IMR-90 (cell line): ENCODE data around the gene ZNF385B.

ENCODE experiments used
- BHLHE40 ChIP-seq: fragments of 150-350 bp; IDR thresholded peaks from 2 replicates; pipeline ENCODE4 v1.6.1; 2016; ENCODE audit warnings: mild to moderate bottlenecking, low read depth, low read length
- CEBPB ChIP-seq: IDR thresholded peaks from 2 replicates; pipeline ENCODE4 v1.6.1; 2012; ENCODE audit warnings: low read depth, low read length, improper control_type of control experiment
- MAZ ChIP-seq: IDR thresholded peaks from 2 replicates; pipeline ENCODE4 v1.6.1; 2012; ENCODE audit warnings: low read depth, mild to moderate bottlenecking, low read length, improper control_type of control experiment, moderate library complexity, borderline replicate concordance
- MXI1 ChIP-seq: IDR thresholded peaks from 2 replicates; pipeline ENCODE4 v1.6.1; 2012; ENCODE audit warnings: low read depth, mild to moderate bottlenecking, low read length, moderate library complexity, borderline replicate concordance
- NFE2L2 ChIP-seq: fragments of 150-350 bp; IDR thresholded peaks from 2 replicates; pipeline ENCODE4 v1.6.1; 2016; ENCODE audit warnings: low read depth, mild to moderate bottlenecking, low read length
- POLR2A ChIP-seq: IDR thresholded peaks from 2 replicates; pipeline ENCODE4 v1.6.1; 2012; ENCODE audit warnings: mild to moderate bottlenecking, low read depth, low read length
- RFX5 ChIP-seq: IDR thresholded peaks from 2 replicates; pipeline ENCODE4 v1.8.0; 2012; ENCODE audit warnings: low read depth, mild to moderate bottlenecking, low read length, moderate library complexity
- SMC3 ChIP-seq: fragments of 150-350 bp; IDR thresholded peaks from 2 replicates; pipeline ENCODE4 v1.6.1; 2016; ENCODE audit warnings: low read depth, mild to moderate bottlenecking, antibody characterized with exemption, low read length, moderate library complexity
- TF ChIP-seq, protein P1 (sequence below): conservative IDR thresholded peaks from 2 replicates; pipeline ENCODE4 v1.5.1; 2012; ENCODE audit warnings: mild to moderate bottlenecking, low read depth, low read length, improper control_type of control experiment
- TF ChIP-seq, protein P2 (sequence below): fragments of 150-350 bp; IDR thresholded peaks from 2 replicates; pipeline ENCODE4 v1.6.1; 2016; ENCODE audit warnings: low read depth, mild to moderate bottlenecking, low read length, moderate library complexity, borderline replicate concordance

DNA sequence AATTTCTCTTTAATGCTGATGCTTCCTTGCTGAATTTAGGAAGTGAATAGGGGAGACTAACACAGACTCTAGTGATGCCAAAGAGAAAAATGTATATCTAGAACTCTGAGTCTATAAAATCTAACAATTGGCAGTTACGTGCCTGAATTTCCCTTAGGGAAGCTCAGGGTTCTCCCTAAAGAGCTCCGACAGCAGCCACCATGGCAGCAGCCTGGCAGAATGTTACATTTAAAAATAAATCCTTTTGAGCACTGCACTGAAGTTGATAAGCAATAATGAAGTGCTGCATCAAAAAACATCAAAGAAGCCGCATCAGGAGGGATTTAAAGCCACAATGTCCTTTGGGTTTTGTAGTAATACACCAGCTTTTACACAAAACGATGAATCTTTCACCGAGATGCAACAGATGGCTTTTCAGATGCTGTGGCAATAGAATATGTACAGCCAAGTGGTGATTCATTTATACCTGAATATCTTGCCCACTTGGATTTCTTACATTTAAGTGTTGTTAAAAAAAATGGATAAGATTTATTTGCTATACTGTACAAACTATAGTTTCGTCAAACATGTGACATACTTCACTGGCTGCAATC is 305.6 kb downstream of the ZNF385B start:
- TF ChIP-seq, protein P1, sequence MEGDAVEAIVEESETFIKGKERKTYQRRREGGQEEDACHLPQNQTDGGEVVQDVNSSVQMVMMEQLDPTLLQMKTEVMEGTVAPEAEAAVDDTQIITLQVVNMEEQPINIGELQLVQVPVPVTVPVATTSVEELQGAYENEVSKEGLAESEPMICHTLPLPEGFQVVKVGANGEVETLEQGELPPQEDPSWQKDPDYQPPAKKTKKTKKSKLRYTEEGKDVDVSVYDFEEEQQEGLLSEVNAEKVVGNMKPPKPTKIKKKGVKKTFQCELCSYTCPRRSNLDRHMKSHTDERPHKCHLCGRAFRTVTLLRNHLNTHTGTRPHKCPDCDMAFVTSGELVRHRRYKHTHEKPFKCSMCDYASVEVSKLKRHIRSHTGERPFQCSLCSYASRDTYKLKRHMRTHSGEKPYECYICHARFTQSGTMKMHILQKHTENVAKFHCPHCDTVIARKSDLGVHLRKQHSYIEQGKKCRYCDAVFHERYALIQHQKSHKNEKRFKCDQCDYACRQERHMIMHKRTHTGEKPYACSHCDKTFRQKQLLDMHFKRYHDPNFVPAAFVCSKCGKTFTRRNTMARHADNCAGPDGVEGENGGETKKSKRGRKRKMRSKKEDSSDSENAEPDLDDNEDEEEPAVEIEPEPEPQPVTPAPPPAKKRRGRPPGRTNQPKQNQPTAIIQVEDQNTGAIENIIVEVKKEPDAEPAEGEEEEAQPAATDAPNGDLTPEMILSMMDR = no peak
- TF ChIP-seq MAZ (no peak), CEBPB (no peak), SMC3 (no peak), BHLHE40 (no peak), POLR2A (no peak), NFE2L2 (no peak), MXI1 (no peak), RFX5 (no peak)
- TF ChIP-seq, protein P2, sequence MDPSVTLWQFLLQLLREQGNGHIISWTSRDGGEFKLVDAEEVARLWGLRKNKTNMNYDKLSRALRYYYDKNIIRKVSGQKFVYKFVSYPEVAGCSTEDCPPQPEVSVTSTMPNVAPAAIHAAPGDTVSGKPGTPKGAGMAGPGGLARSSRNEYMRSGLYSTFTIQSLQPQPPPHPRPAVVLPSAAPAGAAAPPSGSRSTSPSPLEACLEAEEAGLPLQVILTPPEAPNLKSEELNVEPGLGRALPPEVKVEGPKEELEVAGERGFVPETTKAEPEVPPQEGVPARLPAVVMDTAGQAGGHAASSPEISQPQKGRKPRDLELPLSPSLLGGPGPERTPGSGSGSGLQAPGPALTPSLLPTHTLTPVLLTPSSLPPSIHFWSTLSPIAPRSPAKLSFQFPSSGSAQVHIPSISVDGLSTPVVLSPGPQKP = no peak
